ENCODE measurements around the gene TRAPPC11. TPM values are rescaled to one million over a fixed set of nuclear protein-coding genes. Genes with fewer than 3 reads are reported as not detected.

Gene TRAPPC11
- total RNA-seq, 2 donors from 2014 or later, result 38.4 to 49.7 TPM

DNA sequence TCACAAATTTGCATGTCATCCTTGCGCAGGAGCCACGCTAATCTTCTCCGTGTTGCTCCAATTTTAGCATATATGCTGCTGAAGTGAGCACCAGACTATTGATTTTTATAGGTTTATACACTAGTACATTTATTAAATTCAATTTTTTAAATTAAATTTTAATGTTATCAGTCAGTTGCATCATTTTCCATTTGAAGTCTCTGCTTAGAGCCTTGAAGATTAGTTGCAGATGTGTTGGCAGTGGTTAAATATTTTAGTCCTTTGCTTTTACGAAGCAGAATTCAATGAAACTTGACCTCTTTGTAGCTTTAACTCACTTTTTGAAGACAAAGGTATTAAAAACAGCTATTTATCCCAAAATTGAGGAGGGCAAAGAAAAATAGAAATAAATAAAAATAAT lies 16.5 kb downstream of the TRAPPC11 start:
- Histone ChIP-seq H3K4me1 (ENCODE audit: control insufficient read depth, insufficient read depth, low read length) (no peaks in the 10 kb centered on the region), H3K27ac (ENCODE audit: low read depth, low read length) (no peak overlapping the region), H3K9me3 (ENCODE audit: control insufficient read depth, low read length) (no peaks in the 10 kb centered on the region), H3K4me3 (ENCODE audit: low read length) (no peak overlapping the region), H3K9ac (ENCODE audit: extremely low read depth, low read length, poor library complexity, severe bottlenecking) (no peak overlapping the region), H3K27me3 (ENCODE audit: control insufficient read depth, insufficient read depth, low read length, poor library complexity, severe bottlenecking) (no peaks in the 10 kb centered on the region), H3K36me3 (ENCODE audit: control insufficient read depth, insufficient read depth, low read length) (peaks cover 59% of the 10 kb centered on the region)
- DNase-seq, result no peak
- no peak overlapping the region for H3K27ac Mint-ChIP-seq
- no peaks in the 10 kb centered on the region for H3K4me1 Mint-ChIP-seq
- no peaks in the 10 kb centered on the region for H3K27me3 Mint-ChIP-seq (ENCODE audit: insufficient read depth)
- H3K4me3 Mint-ChIP-seq, result no peak overlapping the region
- TF ChIP-seq, protein P1, sequence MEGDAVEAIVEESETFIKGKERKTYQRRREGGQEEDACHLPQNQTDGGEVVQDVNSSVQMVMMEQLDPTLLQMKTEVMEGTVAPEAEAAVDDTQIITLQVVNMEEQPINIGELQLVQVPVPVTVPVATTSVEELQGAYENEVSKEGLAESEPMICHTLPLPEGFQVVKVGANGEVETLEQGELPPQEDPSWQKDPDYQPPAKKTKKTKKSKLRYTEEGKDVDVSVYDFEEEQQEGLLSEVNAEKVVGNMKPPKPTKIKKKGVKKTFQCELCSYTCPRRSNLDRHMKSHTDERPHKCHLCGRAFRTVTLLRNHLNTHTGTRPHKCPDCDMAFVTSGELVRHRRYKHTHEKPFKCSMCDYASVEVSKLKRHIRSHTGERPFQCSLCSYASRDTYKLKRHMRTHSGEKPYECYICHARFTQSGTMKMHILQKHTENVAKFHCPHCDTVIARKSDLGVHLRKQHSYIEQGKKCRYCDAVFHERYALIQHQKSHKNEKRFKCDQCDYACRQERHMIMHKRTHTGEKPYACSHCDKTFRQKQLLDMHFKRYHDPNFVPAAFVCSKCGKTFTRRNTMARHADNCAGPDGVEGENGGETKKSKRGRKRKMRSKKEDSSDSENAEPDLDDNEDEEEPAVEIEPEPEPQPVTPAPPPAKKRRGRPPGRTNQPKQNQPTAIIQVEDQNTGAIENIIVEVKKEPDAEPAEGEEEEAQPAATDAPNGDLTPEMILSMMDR (conservative IDR thresholded peaks at IDR 0.05), result no peak
- 79% methylated on average over 4 of the region's 4 CpGs; no CpG with 5 or more reads in 1 of the 2 experiments for WGBS, 2 experiments (ENCODE audit: insufficient coverage in 1 of 2, insufficient read length in 1 of 2)
- peaks cover 48% of the 10 kb centered on the region for H3K36me3 Mint-ChIP-seq (ENCODE audit: low read depth)
- no peaks in the 10 kb centered on the region for H3K9me3 Mint-ChIP-seq

DNA sequence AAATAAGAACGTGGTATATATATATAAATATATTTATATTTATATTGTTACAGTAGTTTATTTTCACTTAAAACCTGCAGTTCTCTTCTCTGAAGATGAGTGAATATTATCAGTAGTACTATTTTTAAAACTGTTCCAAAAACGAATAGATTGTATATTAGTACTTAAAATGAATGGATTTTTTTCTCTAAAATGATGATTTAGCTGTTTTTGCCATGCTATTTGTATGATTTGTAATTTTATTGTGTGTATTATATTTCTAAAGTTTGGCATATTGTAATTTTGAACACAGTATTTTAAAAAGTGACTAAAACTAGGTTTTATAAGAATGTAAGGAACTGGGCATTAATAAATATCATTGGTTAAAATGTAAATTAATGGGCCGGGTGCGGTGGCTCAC lies 22.0 kb downstream of the TRAPPC11 start:
- no peaks in the 10 kb centered on the region for H3K4me1 Mint-ChIP-seq
- no peaks in the 10 kb centered on the region for H3K27me3 Mint-ChIP-seq (ENCODE audit: insufficient read depth)
- TF ChIP-seq, protein P1 (conservative IDR thresholded peaks at IDR 0.05), result no peak
- DNase-seq, result no peak
- Histone ChIP-seq H3K9ac (ENCODE audit: extremely low read depth, low read length, poor library complexity, severe bottlenecking) (no peak overlapping the region), H3K9me3 (ENCODE audit: control insufficient read depth, low read length) (no peaks in the 10 kb centered on the region), H3K4me1 (ENCODE audit: control insufficient read depth, insufficient read depth, low read length) (no peaks in the 10 kb centered on the region), H3K27me3 (ENCODE audit: control insufficient read depth, insufficient read depth, low read length, poor library complexity, severe bottlenecking) (no peaks in the 10 kb centered on the region), H3K36me3 (ENCODE audit: control insufficient read depth, insufficient read depth, low read length) (peaks cover 67% of the 10 kb centered on the region), H3K4me3 (ENCODE audit: low read length) (no peak overlapping the region), H3K27ac (ENCODE audit: low read depth, low read length) (no peak overlapping the region)
- WGBS, 2 experiments (ENCODE audit: insufficient coverage in 1 of 2, insufficient read length in 1 of 2), result 96% methylated on average over 3 of the region's 4 CpGs; no CpG with 5 or more reads in 1 of the 2 experiments
- H3K9me3 Mint-ChIP-seq, result no peaks in the 10 kb centered on the region
- H3K4me3 Mint-ChIP-seq, result no peak overlapping the region
- peaks cover 59% of the 10 kb centered on the region for H3K36me3 Mint-ChIP-seq (ENCODE audit: low read depth)
- H3K27ac Mint-ChIP-seq, result no peak overlapping the region

- H3K4me1 ChIP-seq (ENCODE audit: control insufficient read depth, insufficient read depth, low read length), result no peaks in the 10 kb centered on the region
- no peak overlapping the region for H3K9ac ChIP-seq (ENCODE audit: extremely low read depth, low read length, poor library complexity, severe bottlenecking)
- Mint-ChIP-seq H3K27ac (no peak overlapping the region), H3K4me1 (no peaks in the 10 kb centered on the region), H3K9me3 (no peaks in the 10 kb centered on the region), H3K27me3 (ENCODE audit: insufficient read depth) (no peaks in the 10 kb centered on the region), H3K4me3 (no peak overlapping the region), H3K36me3 (ENCODE audit: low read depth) (peaks cover 55% of the 10 kb centered on the region)
- H3K27me3 ChIP-seq (ENCODE audit: control insufficient read depth, insufficient read depth, low read length, poor library complexity, severe bottlenecking), result no peaks in the 10 kb centered on the region
- 93% methylated on average over 2 of the region's 2 CpGs; no CpG with 5 or more reads in 1 of the 2 experiments for WGBS, 2 experiments (ENCODE audit: insufficient coverage in 1 of 2, insufficient read length in 1 of 2)
- TF ChIP-seq, protein P1 (conservative IDR thresholded peaks at IDR 0.05), result no peak
- H3K9me3 ChIP-seq (ENCODE audit: control insufficient read depth, low read length), result no peaks in the 10 kb centered on the region
- DNase-seq, result no peak
- H3K36me3 ChIP-seq (ENCODE audit: control insufficient read depth, insufficient read depth, low read length), result peaks cover 66% of the 10 kb centered on the region
- H3K27ac ChIP-seq (ENCODE audit: low read depth, low read length), result no peak overlapping the region
- H3K4me3 ChIP-seq (ENCODE audit: low read length), result no peak overlapping the region
These were observed 27.4 kb downstream of the TRAPPC11 start for GRCh38 chr4:183686461-183686860.
